Measurements from ENCODE around the gene AWAT1. TPM values are rescaled to one million over a fixed set of nuclear protein-coding genes. Genes with fewer than 3 reads are reported as not detected.
"Not testable (repeated sequence)": the region's sequence is repeated elsewhere in the genome, so short reads cannot be mapped to it uniquely, and the experiment has no call there.

Gene AWAT1
- total and polyA plus RNA-seq, 4 donors: not detected

DNA sequence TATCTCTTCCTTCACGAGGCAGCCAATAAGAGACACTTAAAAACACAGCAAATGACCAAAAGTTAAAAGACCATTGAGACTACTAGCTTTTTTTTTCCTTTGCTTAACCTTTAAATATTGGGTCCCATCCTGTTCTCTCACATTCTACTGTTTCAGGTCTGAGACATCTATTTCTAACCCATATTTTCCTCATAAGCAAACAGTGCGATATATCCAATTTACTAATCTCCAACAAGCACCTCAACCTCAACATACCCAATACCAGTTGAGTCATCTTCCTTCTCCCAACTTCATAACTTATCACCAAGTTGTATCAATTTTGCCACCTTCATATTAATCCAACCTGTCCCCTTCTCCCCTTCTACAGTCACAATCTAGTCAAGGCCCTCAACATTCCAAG is 7.0 kb downstream of the AWAT1 start:
- H3K9ac ChIP-seq (ENCODE audit: insufficient read depth in 1 of 2, low read length in 2 of 2): no peak overlapping the region
- H3K4me1 ChIP-seq (ENCODE audit: control insufficient read depth in 5 of 5, insufficient read depth in 5 of 5, low read length in 5 of 5): no peaks in the 10 kb centered on the region
- H3K4me3 ChIP-seq: no peak overlapping the region
- no peaks in the 10 kb centered on the region for H3K9me3 ChIP-seq (ENCODE audit: control insufficient read depth in 4 of 4, insufficient read depth in 3 of 4, low read length in 3 of 4)
- H3K27ac ChIP-seq (ENCODE audit: low read depth in 1 of 2, low read length in 1 of 2): no peak overlapping the region
- ATAC-seq (ENCODE audit: insufficient read depth, low FRiP score): no peak
- TF ChIP-seq, protein P1, sequence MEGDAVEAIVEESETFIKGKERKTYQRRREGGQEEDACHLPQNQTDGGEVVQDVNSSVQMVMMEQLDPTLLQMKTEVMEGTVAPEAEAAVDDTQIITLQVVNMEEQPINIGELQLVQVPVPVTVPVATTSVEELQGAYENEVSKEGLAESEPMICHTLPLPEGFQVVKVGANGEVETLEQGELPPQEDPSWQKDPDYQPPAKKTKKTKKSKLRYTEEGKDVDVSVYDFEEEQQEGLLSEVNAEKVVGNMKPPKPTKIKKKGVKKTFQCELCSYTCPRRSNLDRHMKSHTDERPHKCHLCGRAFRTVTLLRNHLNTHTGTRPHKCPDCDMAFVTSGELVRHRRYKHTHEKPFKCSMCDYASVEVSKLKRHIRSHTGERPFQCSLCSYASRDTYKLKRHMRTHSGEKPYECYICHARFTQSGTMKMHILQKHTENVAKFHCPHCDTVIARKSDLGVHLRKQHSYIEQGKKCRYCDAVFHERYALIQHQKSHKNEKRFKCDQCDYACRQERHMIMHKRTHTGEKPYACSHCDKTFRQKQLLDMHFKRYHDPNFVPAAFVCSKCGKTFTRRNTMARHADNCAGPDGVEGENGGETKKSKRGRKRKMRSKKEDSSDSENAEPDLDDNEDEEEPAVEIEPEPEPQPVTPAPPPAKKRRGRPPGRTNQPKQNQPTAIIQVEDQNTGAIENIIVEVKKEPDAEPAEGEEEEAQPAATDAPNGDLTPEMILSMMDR (IDR thresholded peaks at IDR 0.05; ENCODE audit: control extremely low read depth, extremely low read depth): no peak
- no peak for DNase-seq
- no peaks in the 10 kb centered on the region for H3K36me3 ChIP-seq (ENCODE audit: control insufficient read depth in 4 of 4, insufficient read depth in 4 of 4, low read length in 4 of 4)
- H3K27me3 ChIP-seq (ENCODE audit: control insufficient read depth in 3 of 3, insufficient read depth in 3 of 3, low read length in 2 of 3): peaks cover 0 to 2% (median 0%) of the 10 kb centered on the region in 3 donors
- WGBS, 2 donors: 74 to 93% methylated on average over 2 of the region's 2 CpGs

DNA sequence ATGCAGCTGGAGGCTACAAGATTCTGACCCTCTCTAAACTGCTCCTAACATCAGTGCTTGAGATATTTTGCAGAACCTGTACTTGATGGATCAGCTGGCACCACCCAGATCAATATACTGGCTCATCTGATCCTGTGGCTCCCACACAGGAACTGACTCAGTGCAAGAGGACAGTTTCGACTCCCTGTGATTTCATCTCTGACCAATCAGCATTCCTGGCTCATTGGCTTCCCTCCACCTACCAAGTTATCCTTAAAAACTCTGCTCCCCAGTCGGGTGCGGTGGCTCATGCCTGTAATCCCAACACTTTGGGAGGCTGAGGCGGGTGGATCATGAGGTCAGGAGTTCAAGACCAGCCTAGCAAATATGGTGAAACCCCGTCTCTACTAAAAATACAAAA is 9.1 kb downstream of the AWAT1 start:
- not testable (repeated sequence) for H3K36me3 ChIP-seq (ENCODE audit: control insufficient read depth in 4 of 4, insufficient read depth in 4 of 4, low read length in 4 of 4); DNase-seq; H3K4me3 ChIP-seq; ATAC-seq (ENCODE audit: insufficient read depth, low FRiP score); H3K4me1 ChIP-seq (ENCODE audit: control insufficient read depth in 5 of 5, insufficient read depth in 5 of 5, low read length in 5 of 5); H3K9ac ChIP-seq (ENCODE audit: insufficient read depth in 1 of 2, low read length in 2 of 2); H3K27me3 ChIP-seq (ENCODE audit: control insufficient read depth in 3 of 3, insufficient read depth in 3 of 3, low read length in 2 of 3); H3K27ac ChIP-seq (ENCODE audit: low read depth in 1 of 2, low read length in 1 of 2); H3K9me3 ChIP-seq (ENCODE audit: control insufficient read depth in 4 of 4, insufficient read depth in 3 of 4, low read length in 3 of 4)
- 74 to 92% methylated on average over 5 of the region's 5 CpGs for WGBS, 2 donors

DNA sequence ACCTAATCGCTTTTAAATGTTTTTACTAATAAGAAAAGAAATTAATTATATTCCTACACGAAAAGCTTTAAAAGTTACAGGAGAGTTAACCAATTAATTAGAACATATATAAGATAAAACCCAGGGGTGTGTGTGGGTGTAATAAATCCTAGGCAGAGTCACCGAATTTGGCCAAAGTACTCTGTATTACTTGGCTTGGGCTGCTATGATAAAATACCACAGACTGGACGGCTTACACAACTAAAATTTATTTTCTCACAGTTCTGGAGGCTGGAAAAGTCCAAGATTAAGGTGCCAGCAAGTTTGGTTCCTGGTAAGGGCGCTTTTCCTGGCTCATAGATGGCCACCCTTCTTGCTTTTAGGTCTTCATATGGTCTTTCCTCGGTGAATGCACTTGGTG is 10.4 kb downstream of the AWAT1 start:
- Histone ChIP-seq H3K9me3 (ENCODE audit: control insufficient read depth in 4 of 4, insufficient read depth in 3 of 4, low read length in 3 of 4) (no peaks in the 10 kb centered on the region), H3K4me3 (no peak overlapping the region), H3K4me1 (ENCODE audit: control insufficient read depth in 5 of 5, insufficient read depth in 5 of 5, low read length in 5 of 5) (no peaks in the 10 kb centered on the region), H3K36me3 (ENCODE audit: control insufficient read depth in 4 of 4, insufficient read depth in 4 of 4, low read length in 4 of 4) (no peaks in the 10 kb centered on the region), H3K27me3 (ENCODE audit: control insufficient read depth in 3 of 3, insufficient read depth in 3 of 3, low read length in 2 of 3) (no peaks in the 10 kb centered on the region), H3K27ac (ENCODE audit: low read depth in 1 of 2, low read length in 1 of 2) (no peak overlapping the region), H3K9ac (ENCODE audit: insufficient read depth in 1 of 2, low read length in 2 of 2) (no peak overlapping the region)
- WGBS, 2 donors: 77 to 96% methylated on average over 6 of the region's 6 CpGs
- TF ChIP-seq, protein P1 (IDR thresholded peaks at IDR 0.05; ENCODE audit: control extremely low read depth, extremely low read depth): no peak
- DNase-seq: no peak
- no peak for ATAC-seq (ENCODE audit: insufficient read depth, low FRiP score)

DNA sequence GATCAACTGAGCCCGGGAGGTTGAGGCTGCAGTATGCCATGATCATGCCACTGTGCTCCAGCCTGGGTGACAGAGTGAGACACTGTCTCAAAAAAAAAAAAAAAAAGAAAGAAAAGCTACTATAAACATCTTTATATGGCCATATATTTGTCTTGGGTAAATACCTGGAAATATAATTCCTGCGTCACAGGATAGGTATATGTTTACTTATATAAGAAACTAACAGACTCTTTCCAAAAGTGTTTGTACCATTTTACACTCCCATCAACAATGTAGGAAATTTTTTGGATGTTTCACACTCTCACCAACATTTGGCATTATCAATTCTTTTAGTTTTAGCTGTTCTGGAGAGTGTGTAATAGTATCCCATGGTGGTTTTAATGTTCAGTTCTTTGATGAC is 12.8 kb downstream of the AWAT1 start:
- DNase-seq (no peak), ATAC-seq (ENCODE audit: insufficient read depth, low FRiP score) (no peak)
- Histone ChIP-seq H3K4me1 (ENCODE audit: control insufficient read depth in 5 of 5, insufficient read depth in 5 of 5, low read length in 5 of 5) (no peaks in the 10 kb centered on the region), H3K27ac (ENCODE audit: low read depth in 1 of 2, low read length in 1 of 2) (no peak overlapping the region), H3K36me3 (ENCODE audit: control insufficient read depth in 4 of 4, insufficient read depth in 4 of 4, low read length in 4 of 4) (no peaks in the 10 kb centered on the region), H3K9ac (ENCODE audit: insufficient read depth in 1 of 2, low read length in 2 of 2) (no peak overlapping the region), H3K9me3 (ENCODE audit: control insufficient read depth in 4 of 4, insufficient read depth in 3 of 4, low read length in 3 of 4) (no peaks in the 10 kb centered on the region), H3K27me3 (ENCODE audit: control insufficient read depth in 3 of 3, insufficient read depth in 3 of 3, low read length in 2 of 3) (no peaks in the 10 kb centered on the region), H3K4me3 (no peak overlapping the region)
- 94 to 100% methylated on average over 2 of the region's 2 CpGs for WGBS, 2 donors
- TF ChIP-seq, protein P1 (IDR thresholded peaks at IDR 0.05; ENCODE audit: control extremely low read depth, extremely low read depth): no peak
